GM12878 (cell line): ENCODE data around the gene MAD1L1. TPM values are rescaled to one million over a fixed set of nuclear protein-coding genes. Genes with fewer than 3 reads are reported as not detected.

ENCODE experiments used
- ATAC-seq: fragments of 200-7000 bp; cut with Tn5 transposase; 3 replicates; pipeline ENCODE4 v1.9.1; 2020; ENCODE audit warnings: mild to moderate bottlenecking, moderate library complexity
- BruUV-seq: library from RNA; stranded (reverse); fragments of 400-500 nt; replicated peaks from 2 replicates; lab custom pipeline; 2021; lab: Mats Ljungman, UMichigan
- CTCF ChIA-PET: fragments of 300-600 bp; sonication (Branson Sonifier 250); formaldehyde crosslinking; extraction: SDS; loops from one replicate; lab custom pipeline; 2021; ENCODE audit warnings: inconsistent platforms; lab: Yijun Ruan, JAX
- POLR2A ChIA-PET: fragments of 350-600 bp; formaldehyde crosslinking; extraction: SDS; loops from one replicate; lab custom pipeline; 2021; ENCODE audit warnings: inconsistent platforms; lab: Charles Lee
- RAD21 ChIA-PET: fragments of 300-600 bp; sonication (Branson Sonifier 250); formaldehyde crosslinking; loops from one replicate; lab custom pipeline; 2023; ENCODE audit warnings: antibody characterized with exemption; ENCODE audit not compliant: unreplicated experiment; lab: Charles Lee
- SMC1A ChIA-PET: fragments of 300-600 bp; sonication (Branson Sonifier 250); formaldehyde crosslinking; loops from one replicate; lab custom pipeline; 2023; ENCODE audit not compliant: unreplicated experiment, uncharacterized antibody; lab: Charles Lee
- DNase-seq: peaks from one replicate; pipeline ENCODE4 v3.0.0-alpha.2; 2011; ENCODE audit warnings: low read depth, low spot score
- FAIRE-seq: peaks from 3 replicates; lab custom pipeline; 2011; peaks lifted over from hg19 to GRCh38; lab: Jason Lieb, UNC
- H2AFZ ChIP-seq: 2 replicates; pipeline ENCODE4 v1.6.0; 2011; ENCODE audit warnings: low read depth, low read length, control low read depth; ENCODE audit not compliant: control insufficient read depth
- H3K27ac ChIP-seq: 2 replicates; pipeline ENCODE4 v1.5.1; 2011; ENCODE audit warnings: control low read depth; ENCODE audit not compliant: control insufficient read depth, insufficient read depth
- H3K27me3 ChIP-seq, 2 experiments: replicated peaks in 1 of 2; 2 replicates each; pipeline versions ENCODE4 v1.6.0 to v1.6.1; 2011; ENCODE audit warnings: low read length in 1 of 2; ENCODE audit not compliant: control insufficient read depth in 2 of 2, insufficient read depth in 2 of 2
- H3K36me3 ChIP-seq, 2 experiments: 2 replicates each; pipeline ENCODE4 v1.5.1; 2011; ENCODE audit warnings: low read length in 1 of 2; ENCODE audit not compliant: control insufficient read depth in 2 of 2, insufficient read depth in 2 of 2
- H3K4me1 ChIP-seq: 2 replicates; pipeline ENCODE4 v1.6.1; 2011; ENCODE audit warnings: mild to moderate bottlenecking, low read length, moderate library complexity, mixed read lengths; ENCODE audit not compliant: control insufficient read depth, insufficient read depth
- H3K4me2 ChIP-seq: 2 replicates; pipeline ENCODE4 v1.6.0; 2011; ENCODE audit warnings: control low read depth; ENCODE audit not compliant: control insufficient read depth, insufficient read depth
- H3K4me3 ChIP-seq: fragments of 200-600 bp; sonication (generic); 2 replicates; pipeline ENCODE4 v1.5.1; 2016
- H3K79me2 ChIP-seq: 2 replicates; pipeline ENCODE4 v1.6.0; 2011; ENCODE audit warnings: low read length; ENCODE audit not compliant: control insufficient read depth, insufficient read depth
- H3K9ac ChIP-seq: 2 replicates; pipeline ENCODE4 v1.8.0; 2011; ENCODE audit warnings: low read length, control low read depth, mixed read lengths; ENCODE audit not compliant: control insufficient read depth, insufficient read depth
- H3K9me3 ChIP-seq: replicated peaks from 3 replicates; pipeline ENCODE4 v1.5.1; 2011; ENCODE audit warnings: mild to moderate bottlenecking, low read length; ENCODE audit not compliant: control insufficient read depth, insufficient read depth
- H4K20me1 ChIP-seq: 2 replicates; pipeline ENCODE4 v1.6.0; 2011; ENCODE audit not compliant: control insufficient read depth, insufficient read depth
- ATF2 ChIP-seq: IDR thresholded peaks from 2 replicates; pipeline ENCODE4 v1.6.1; 2012; ENCODE audit warnings: low read length, inconsistent platforms
- CHD1 ChIP-seq: IDR thresholded peaks from 2 replicates; pipeline ENCODE4 v1.6.1; 2012; ENCODE audit warnings: low read depth, low read length, improper control_type of control experiment
- CREB1 ChIP-seq: IDR thresholded peaks from 2 replicates; pipeline ENCODE4 v1.6.1; 2012; ENCODE audit warnings: low read depth, mild to moderate bottlenecking, inconsistent platforms
- EZH2 ChIP-seq: IDR thresholded peaks from 2 replicates; pipeline ENCODE4 v1.6.1; 2012; ENCODE audit warnings: low read depth, mild to moderate bottlenecking, control low read depth, inconsistent platforms, low read length, borderline replicate concordance; ENCODE audit not compliant: control insufficient read depth
- FOXM1 ChIP-seq: IDR thresholded peaks from 2 replicates; pipeline ENCODE4 v1.6.1; 2012; ENCODE audit warnings: low read depth, mild to moderate bottlenecking, inconsistent platforms, low read length, moderate library complexity
- MEF2B ChIP-seq: fragments of 450-650 bp; IDR thresholded peaks from 2 replicates; pipeline ENCODE4 v1.6.1; 2018; ENCODE audit warnings: mild to moderate bottlenecking, moderate library complexity; ENCODE audit not compliant: partially characterized antibody, poor library complexity, severe bottlenecking
- POU2F2 ChIP-seq: IDR thresholded peaks from 3 replicates; pipeline ENCODE4 v1.6.1; 2011; ENCODE audit warnings: low read depth, mild to moderate bottlenecking, low read length, borderline replicate concordance
- RAD21 ChIP-seq: IDR thresholded peaks from 2 replicates; pipeline ENCODE4 v1.6.1; 2011; ENCODE audit warnings: mild to moderate bottlenecking, low read depth, low read length, moderate library complexity; ENCODE audit not compliant: insufficient read depth
- REST ChIP-seq: IDR thresholded peaks from 2 replicates; pipeline ENCODE4 v1.6.1; 2012; ENCODE audit warnings: mild to moderate bottlenecking, low read depth, low read length
- SMARCA5 ChIP-seq: fragments of 450-650 bp; IDR thresholded peaks from 2 replicates; pipeline ENCODE4 v1.6.1; 2017; ENCODE audit warnings: mild to moderate bottlenecking
- SUZ12 ChIP-seq: fragments of 200-600 bp; sonication (generic); IDR thresholded peaks from one replicate; pipeline ENCODE4 v1.6.1; 2018; ENCODE audit warnings: antibody characterized with exemption, mild to moderate bottlenecking; ENCODE audit not compliant: unreplicated experiment
- TBL1XR1 ChIP-seq: IDR thresholded peaks from 2 replicates; pipeline ENCODE4 v1.6.1; 2012; ENCODE audit warnings: low read depth, low read length, improper control_type of control experiment
- WGBS: methylation state at CpG from one replicate; pipeline ENCODE4 v1.1.6; 2016; ENCODE audit warnings: low lambda C conversion rate; ENCODE audit not compliant: insufficient replicate concordance, insufficient coverage; ENCODE audit errors: missing lambda C conversion rate; 5-methylcytosine and 5-hydroxymethylcytosine counted together
- in situ Hi-C: fragments of 300-500 bp; cut with MboI; formaldehyde crosslinking; loops from 9 replicates; pipeline ENCODE4 v1.14.3; 2018; ENCODE audit warnings: mixed read lengths
- intact Hi-C: fragments of 100-400 bp; cut with micrococcal nuclease; formaldehyde crosslinking; loops from one replicate; pipeline ENCODE4 v1.14.2; 2022; ENCODE audit not compliant: unreplicated experiment
- polyA plus RNA-seq, 11 experiments: library from polyadenylated mRNA; depleted of rRNA in 4 of 11; unstranded in 6 of 11; stranded (reverse) in 5 of 11; fragments of >200 nt; fragmentation: Nextera tagmentation in 4 of 11; fragmentation: Illumina TruSeq in 1 of 11; extraction: Ambion mirVana in 4 of 11; extraction: Trizol in 1 of 11; gene quantifications; 1 replicate in 1 of 11; 2 replicates in 10 of 11; pipeline versions ENCODE4 v1.2.1 to v1.2.3, GENCODE V29; 2011 to 2016; ENCODE audit warnings: inconsistent platforms in 2 of 11, missing spikeins in 2 of 11, low read depth in 1 of 11
- total RNA-seq, 4 experiments: library from RNA; depleted of rRNA in 3 of 4; stranded (reverse); fragments of >200 nt in 3 of 4; fragmentation: Illumina TruSeq in 1 of 4; extraction: Trizol in 1 of 4; gene quantifications; 2 replicates each; pipeline versions ENCODE4 v1.2.1 to v1.2.3, GENCODE V29; 2013 to 2021
- TF ChIP-seq, protein P1 (sequence below): fragments of 450-650 bp; IDR thresholded peaks from 2 replicates; pipeline ENCODE4 v1.6.1; 2016; ENCODE audit warnings: mild to moderate bottlenecking
- TF ChIP-seq, protein P2 (sequence below): fragments of 450-650 bp; formaldehyde crosslinking; IDR thresholded peaks from 2 replicates; pipeline ENCODE4 v1.4.0; 2020; ENCODE audit warnings: mild to moderate bottlenecking, moderate library complexity

The MAD1L1 gene
- total and polyA plus RNA-seq, 10 of the 15 experiments (the other 5 are each of a cell fraction or from before 2014, with no cell fraction given), result 2.2 to 76.8 (median 38.3) TPM

DNA sequence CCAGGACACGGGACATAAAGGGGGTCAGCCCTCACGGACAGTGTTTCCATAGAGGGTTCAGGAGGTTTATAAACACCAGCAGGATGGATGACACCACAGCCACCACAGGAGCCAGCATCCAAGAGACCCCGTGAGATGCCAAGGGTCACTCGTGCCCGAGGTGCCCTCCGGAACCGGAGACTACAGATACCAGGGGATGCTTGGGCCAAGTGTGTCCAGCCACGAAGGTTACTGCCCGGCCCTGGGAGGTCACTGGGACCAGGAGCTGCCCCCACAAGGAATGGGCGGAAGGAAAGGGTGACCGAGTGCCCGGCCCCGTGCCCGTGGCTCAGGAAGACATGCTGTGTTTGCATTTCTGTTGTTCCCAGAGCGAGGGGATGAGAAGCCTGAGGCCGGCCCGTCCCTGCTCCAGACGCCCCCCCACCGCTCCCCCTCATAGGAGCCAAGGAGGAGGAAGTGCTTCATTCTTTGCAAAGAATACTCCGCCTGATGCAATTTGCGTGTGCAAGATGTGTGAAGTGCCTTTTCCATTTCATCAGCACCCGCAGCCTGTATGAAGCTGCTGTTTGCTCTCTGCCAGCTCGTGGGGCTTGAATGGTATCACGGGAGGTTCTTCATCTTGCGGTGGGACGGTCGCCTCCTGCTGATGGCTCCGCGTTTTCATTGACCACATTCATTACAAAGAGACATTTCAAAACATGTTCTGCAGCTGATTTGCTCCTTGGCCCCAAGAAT lies 386.2 kb downstream of the MAD1L1 start:
- SMC1A ChIA-PET, result no interaction called here
- intact Hi-C loops (no loop called here), in situ Hi-C loops (no loop called here)
- H3K79me2 ChIP-seq, result no peaks in the 10 kb centered on the region
- no peak overlapping the region for H3K9ac ChIP-seq
- no peak for FAIRE-seq
- POLR2A ChIA-PET, result no interaction called here
- WGBS, result 97% methylated on average over 29 of the region's 29 CpGs
- no peak for ATAC-seq
- DNase-seq, result no peak
- CTCF ChIA-PET, result no interaction called here
- no peaks in the 10 kb centered on the region for H3K9me3 ChIP-seq
- H2AFZ ChIP-seq, result no peak overlapping the region
- H3K4me2 ChIP-seq, result no peak overlapping the region
- BruUV-seq, result no TSS peak
- H3K27me3 ChIP-seq, result no peaks in the 10 kb centered on the region
- H3K27ac ChIP-seq, result no peak overlapping the region
- no peaks in the 10 kb centered on the region for H4K20me1 ChIP-seq
- RAD21 ChIA-PET, result no interaction called here
- H3K4me3 ChIP-seq, result no peak overlapping the region
- peaks cover 0 to 2% of the 10 kb centered on the region in 2 experiments; a peak in 2 of 4 replicates for H3K36me3 ChIP-seq
- H3K4me1 ChIP-seq, result no peaks in the 10 kb centered on the region
- no peak for TF ChIP-seq SMARCA5
- TF ChIP-seq CREB1, result no peak
- no peak for TF ChIP-seq FOXM1
- TF ChIP-seq ATF2, result no peak
- no peak for TF ChIP-seq SUZ12
- TF ChIP-seq CHD1, result no peak
- TF ChIP-seq, protein P1, sequence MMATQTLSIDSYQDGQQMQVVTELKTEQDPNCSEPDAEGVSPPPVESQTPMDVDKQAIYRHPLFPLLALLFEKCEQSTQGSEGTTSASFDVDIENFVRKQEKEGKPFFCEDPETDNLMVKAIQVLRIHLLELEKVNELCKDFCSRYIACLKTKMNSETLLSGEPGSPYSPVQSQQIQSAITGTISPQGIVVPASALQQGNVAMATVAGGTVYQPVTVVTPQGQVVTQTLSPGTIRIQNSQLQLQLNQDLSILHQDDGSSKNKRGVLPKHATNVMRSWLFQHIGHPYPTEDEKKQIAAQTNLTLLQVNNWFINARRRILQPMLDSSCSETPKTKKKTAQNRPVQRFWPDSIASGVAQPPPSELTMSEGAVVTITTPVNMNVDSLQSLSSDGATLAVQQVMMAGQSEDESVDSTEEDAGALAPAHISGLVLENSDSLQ, result no peak
- no peak for TF ChIP-seq TBL1XR1
- TF ChIP-seq RAD21, result no peak
- TF ChIP-seq MEF2B, result no peak
- TF ChIP-seq, protein P2, sequence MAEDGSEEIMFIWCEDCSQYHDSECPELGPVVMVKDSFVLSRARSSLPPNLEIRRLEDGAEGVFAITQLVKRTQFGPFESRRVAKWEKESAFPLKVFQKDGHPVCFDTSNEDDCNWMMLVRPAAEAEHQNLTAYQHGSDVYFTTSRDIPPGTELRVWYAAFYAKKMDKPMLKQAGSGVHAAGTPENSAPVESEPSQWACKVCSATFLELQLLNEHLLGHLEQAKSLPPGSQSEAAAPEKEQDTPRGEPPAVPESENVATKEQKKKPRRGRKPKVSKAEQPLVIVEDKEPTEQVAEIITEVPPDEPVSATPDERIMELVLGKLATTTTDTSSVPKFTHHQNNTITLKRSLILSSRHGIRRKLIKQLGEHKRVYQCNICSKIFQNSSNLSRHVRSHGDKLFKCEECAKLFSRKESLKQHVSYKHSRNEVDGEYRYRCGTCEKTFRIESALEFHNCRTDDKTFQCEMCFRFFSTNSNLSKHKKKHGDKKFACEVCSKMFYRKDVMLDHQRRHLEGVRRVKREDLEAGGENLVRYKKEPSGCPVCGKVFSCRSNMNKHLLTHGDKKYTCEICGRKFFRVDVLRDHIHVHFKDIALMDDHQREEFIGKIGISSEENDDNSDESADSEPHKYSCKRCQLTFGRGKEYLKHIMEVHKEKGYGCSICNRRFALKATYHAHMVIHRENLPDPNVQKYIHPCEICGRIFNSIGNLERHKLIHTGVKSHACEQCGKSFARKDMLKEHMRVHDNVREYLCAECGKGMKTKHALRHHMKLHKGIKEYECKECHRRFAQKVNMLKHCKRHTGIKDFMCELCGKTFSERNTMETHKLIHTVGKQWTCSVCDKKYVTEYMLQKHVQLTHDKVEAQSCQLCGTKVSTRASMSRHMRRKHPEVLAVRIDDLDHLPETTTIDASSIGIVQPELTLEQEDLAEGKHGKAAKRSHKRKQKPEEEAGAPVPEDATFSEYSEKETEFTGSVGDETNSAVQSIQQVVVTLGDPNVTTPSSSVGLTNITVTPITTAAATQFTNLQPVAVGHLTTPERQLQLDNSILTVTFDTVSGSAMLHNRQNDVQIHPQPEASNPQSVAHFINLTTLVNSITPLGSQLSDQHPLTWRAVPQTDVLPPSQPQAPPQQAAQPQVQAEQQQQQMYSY, result no peak
- no peak for TF ChIP-seq POU2F2
- TF ChIP-seq REST, result no peak
- TF ChIP-seq EZH2, result no peak
